GM18526 (cell line): ENCODE results near the gene FUT1.

Source experiments
- POLR2A ChIP-seq: IDR thresholded peaks from 3 replicates; pipeline ENCODE4 v1.6.1; 2011; ENCODE audit not compliant: insufficient read length; ENCODE audit errors: extremely low read depth

The FUT1 gene

GRCh38 chr19:48734625-48735024 lies 17.8 kb downstream of the FUT1 start:
- no peak for TF ChIP-seq POLR2A

GRCh38 chr19:48731452-48731851 lies 21.0 kb downstream of the FUT1 start:
- TF ChIP-seq POLR2A, result no peak

- no peak for TF ChIP-seq POLR2A
These were observed 23.4 kb downstream of the FUT1 start for GRCh38 chr19:48728911-48729664.

- TF ChIP-seq POLR2A, result no peak
These were observed 25.9 kb downstream of the FUT1 start for GRCh38 chr19:48726556-48726955.

- TF ChIP-seq POLR2A, result no peak
These were observed 27.4 kb downstream of the FUT1 start for GRCh38 chr19:48724796-48725753.

DNA sequence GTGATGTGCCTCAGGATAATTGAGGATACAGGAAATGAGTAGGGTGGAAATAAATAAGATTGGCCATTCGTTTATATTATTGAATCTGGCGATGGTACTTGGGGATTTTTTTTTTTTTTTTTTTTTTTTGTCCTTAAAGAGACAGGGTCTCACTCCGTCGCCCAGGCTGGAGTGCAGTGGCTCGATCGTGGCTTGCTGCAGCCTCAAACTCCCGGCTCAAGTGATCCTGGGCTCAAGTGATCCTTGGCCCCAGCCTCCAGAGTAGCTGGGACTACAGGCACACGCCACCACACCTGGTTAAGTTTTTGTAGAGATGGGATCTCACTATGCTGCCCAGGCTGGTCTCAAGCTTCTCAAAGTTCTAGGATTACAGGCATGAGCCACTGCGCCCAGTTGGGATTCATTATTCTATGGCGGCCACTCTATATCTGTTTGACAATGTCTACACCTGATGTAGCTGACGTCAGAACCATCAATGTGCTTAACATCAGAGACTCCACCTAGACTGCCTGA lies 30.2 kb downstream of the FUT1 start:
- no peak for TF ChIP-seq POLR2A

GRCh38 chr19:48720613-48721296 lies 31.7 kb downstream of the FUT1 start:
- peak; percentile 48 for TF ChIP-seq POLR2A

- no peak for TF ChIP-seq POLR2A
These were observed 32.2 kb downstream of the FUT1 start for GRCh38 chr19:48720251-48720612.

DNA sequence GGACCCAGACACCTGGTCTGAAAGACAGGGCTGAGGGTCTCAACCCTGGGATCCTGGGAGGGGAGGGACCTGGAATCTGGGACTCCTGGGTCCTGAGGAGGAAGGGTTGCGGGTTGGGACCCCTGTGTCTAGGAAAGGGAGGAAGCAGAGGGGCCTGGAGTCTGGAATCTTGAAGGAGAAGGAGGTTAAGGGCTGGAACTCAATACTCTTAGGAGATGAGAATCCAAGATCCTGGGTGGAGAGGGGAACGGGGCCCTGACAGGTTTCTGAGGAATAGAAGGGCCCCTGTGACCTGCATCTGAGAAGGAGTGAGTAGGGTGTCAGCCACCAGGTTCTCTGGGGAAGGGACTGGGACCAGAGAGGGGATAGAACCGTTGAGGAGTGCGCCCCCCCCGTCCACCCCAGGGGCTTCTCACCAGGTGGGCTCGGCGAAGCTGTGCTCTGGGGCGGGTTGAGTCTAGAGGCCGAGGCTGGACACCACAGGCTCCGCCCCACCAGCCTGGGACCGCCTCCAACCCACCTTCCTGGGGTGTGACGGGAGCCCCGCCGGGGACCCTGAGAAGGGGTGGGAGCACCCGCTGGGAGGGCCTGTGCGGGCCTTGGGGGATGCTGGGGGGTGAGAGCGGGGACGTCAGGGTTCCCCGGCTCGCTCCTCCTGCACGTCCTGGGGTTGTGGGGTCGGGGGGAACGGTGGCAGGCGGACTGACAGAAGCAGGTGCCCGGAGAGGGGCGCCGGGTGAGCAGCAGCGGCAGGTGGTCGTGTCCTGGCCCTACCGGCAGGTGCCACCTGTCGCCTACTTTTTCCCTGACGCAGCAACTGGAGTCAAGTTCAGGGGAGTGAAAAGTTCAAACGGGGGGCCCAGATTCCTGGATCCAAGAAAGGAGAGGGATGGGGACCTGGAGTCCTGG lies 32.9 kb downstream of the FUT1 start, which contains the start of gene MAMSTR:
Gene MAMSTR (minus strand): TSS at position 463 of the 909 bp plus-strand sequence. CDS start 694 bp downstream, outside the sequence.
- TF ChIP-seq POLR2A, result no peak

GRCh38 chr19:48718711-48719231 lies 33.7 kb downstream of the FUT1 start:
- TF ChIP-seq POLR2A, result no peak

DNA sequence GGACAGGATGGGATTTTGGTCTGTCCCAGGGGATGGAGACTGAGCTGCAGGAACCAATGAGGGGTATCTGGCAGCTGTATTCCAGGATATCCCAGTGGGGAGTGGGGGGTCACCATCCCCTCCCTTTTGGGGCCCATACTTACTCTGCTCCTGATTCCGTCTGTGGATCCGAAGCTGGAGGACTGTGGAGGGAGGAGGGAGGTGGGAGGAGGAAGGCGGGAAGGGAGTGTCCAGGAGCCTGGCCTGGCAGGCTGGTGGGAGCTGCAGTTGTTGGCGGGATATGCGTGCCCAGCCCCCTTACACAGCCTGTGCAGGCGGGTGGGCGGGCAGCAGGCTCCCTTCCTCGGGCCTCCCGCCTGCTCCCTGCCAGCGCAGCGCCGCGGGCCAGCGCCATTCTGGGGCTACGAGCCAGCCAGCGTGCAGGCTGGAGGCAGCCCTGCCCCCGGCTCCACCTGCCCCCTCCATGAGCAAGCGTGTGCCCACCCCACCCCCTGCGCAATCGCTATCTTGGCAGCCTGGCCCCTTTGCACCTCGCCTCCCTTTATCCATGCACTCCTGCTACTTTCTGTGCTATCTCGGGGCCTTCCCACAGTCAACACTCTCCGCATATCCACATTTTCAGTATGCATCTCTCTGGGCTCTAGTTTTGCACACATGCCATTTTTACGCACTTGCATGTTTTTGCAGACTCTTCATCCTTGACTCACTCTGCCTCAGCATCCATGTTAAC lies 35.7 kb downstream of the FUT1 start:
- no peak for TF ChIP-seq POLR2A

- no peak for TF ChIP-seq POLR2A
These were observed 36.7 kb downstream of the FUT1 start for GRCh38 chr19:48715681-48716171.
